ENCODE data around the gene EME2. TPM values are rescaled to one million over a fixed set of nuclear protein-coding genes. Genes with fewer than 3 reads are reported as not detected.

The EME2 gene
- total RNA-seq, 6 donors from 2014 or later: 10.8 to 87.0 (median 21.5) TPM

DNA sequence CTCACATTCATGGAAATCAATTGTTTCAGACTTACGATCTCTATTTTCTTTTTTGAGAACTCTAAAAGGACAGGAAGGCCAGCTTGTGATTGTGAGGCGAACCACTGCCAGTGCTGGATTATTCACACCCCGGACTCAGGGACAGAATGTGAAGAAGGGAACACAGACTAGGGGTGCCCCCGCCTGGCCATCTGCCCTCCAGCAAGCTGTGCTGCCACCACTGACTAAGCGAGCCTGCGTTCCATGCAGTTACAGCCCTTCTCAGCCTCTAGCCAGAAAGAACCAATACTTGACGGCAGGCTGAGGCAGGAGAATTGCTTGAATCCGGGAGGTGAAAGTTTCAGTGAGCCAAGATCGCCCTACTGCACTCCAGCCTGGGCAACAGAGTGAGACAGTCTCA is 51.2 kb downstream of the EME2 start:
- Histone ChIP-seq H3K4me1 (peaks cover 22 to 44% (median 26%) of the 10 kb centered on the region in 4 donors), H3K4me3 (no peak overlapping the region), H3K27ac (no peak overlapping the region), H3K27me3 (no peaks in the 10 kb centered on the region), H3K36me3 (peaks cover 18 to 42% (median 37%) of the 10 kb centered on the region in 4 donors), H3K9me3 (no peaks in the 10 kb centered on the region)
- 78 to 79% methylated on average over 9 of the region's 9 CpGs for WGBS, 2 donors
- ATAC-seq (ENCODE audit: low FRiP score in 2 of 2) (no peak), DNase-seq (no peak)
- TF ChIP-seq EP300 (IDR thresholded peaks at IDR 0.05): no peak
- no peak for TF ChIP-seq POLR2AphosphoS5 (IDR thresholded peaks at IDR 0.05)
- no peak for TF ChIP-seq POLR2A (IDR thresholded peaks at IDR 0.05)
- TF ChIP-seq, protein P1, sequence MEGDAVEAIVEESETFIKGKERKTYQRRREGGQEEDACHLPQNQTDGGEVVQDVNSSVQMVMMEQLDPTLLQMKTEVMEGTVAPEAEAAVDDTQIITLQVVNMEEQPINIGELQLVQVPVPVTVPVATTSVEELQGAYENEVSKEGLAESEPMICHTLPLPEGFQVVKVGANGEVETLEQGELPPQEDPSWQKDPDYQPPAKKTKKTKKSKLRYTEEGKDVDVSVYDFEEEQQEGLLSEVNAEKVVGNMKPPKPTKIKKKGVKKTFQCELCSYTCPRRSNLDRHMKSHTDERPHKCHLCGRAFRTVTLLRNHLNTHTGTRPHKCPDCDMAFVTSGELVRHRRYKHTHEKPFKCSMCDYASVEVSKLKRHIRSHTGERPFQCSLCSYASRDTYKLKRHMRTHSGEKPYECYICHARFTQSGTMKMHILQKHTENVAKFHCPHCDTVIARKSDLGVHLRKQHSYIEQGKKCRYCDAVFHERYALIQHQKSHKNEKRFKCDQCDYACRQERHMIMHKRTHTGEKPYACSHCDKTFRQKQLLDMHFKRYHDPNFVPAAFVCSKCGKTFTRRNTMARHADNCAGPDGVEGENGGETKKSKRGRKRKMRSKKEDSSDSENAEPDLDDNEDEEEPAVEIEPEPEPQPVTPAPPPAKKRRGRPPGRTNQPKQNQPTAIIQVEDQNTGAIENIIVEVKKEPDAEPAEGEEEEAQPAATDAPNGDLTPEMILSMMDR (IDR thresholded peaks at IDR 0.05): no peak

DNA sequence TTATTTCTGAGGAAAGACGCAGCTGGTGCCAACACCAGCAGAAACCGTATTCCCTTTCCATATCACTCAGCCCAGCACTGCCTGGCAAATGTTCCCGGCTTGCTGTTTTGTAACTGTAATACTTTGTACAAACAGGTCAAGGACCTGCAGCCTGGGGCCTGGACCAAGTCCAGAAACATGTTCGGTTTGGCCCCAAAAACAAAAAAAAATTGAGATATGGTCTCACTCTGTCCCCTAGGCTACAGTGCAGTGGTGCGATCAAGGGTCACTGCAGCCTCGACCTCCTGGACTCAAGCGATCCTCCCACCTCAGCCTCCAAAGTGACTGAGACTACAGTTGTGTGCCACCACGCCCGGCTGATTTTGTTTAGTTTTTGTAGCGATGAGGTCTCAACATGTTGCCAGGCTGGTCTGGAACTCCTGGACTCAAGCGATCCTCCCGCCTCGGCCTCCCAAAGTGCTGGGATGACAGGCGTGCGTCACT is 52.8 kb downstream of the EME2 start:
- ATAC-seq (ENCODE audit: low FRiP score in 2 of 2): no peak
- H3K9me3 ChIP-seq: no peaks in the 10 kb centered on the region
- TF ChIP-seq, protein P1 (IDR thresholded peaks at IDR 0.05): no peak
- no peak for TF ChIP-seq EP300 (IDR thresholded peaks at IDR 0.05)
- H3K36me3 ChIP-seq: peaks cover 14 to 26% (median 22%) of the 10 kb centered on the region in 4 donors
- peaks cover 26 to 52% (median 32%) of the 10 kb centered on the region in 4 donors for H3K4me1 ChIP-seq
- DNase-seq: no peak
- peak overlapping the region in 3 of 4 donors; percentile 64 to 99 (median 95) for H3K4me3 ChIP-seq
- H3K27ac ChIP-seq: peak overlapping the region; percentile 68 to 91 (median 87)
- WGBS, 2 donors: 55 to 65% methylated on average over 15 of the region's 15 CpGs
- H3K27me3 ChIP-seq: no peaks in the 10 kb centered on the region

Small RNAs within 50 kb of the gene (small RNA-seq; reads per million reads assigned to genes)
- 0.12 to 1.1 (median 0.47) reads per million in 4 donors for gene MIR3177

Other genes starting within 250 kb of the EME2 start
- 100 to 1,000 TPM in 1 of 6 donors, 10 to 100 TPM in 5; 31.4 to 112 (median 48.4) TPM for gene TMEM204, start 239.1 kb upstream of the EME2 start, total RNA-seq
- 100 to 1,000 TPM in 1 of 6 donors, 10 to 100 TPM in 5; 32.1 to 152 (median 49.8) TPM for gene IFT140, start 160.7 kb upstream of the EME2 start, total RNA-seq
- gene CRAMP1, start 160.4 kb upstream of the EME2 start, total RNA-seq: 10 to 100 TPM; 16.3 to 57.6 (median 20.6) TPM
- 10 to 100 TPM; 15.8 to 60.5 (median 38.3) TPM for gene JPT2, start 94.5 kb upstream of the EME2 start, total RNA-seq
- 100 to 1,000 TPM in 2 of 6 donors, 10 to 100 TPM in 4; 46.4 to 505 (median 71.9) TPM for gene MAPK8IP3, start 66.6 kb upstream of the EME2 start, total RNA-seq
- 100 to 1,000 TPM in 2 of 6 donors, 10 to 100 TPM in 4; 57.8 to 155 (median 78.9) TPM for gene NME3, start 1.3 kb upstream of the EME2 start, total RNA-seq
- 10 to 100 TPM; 49.2 to 91.7 (median 69.8) TPM for gene MRPS34, start 324 bp downstream of the EME2 start, total RNA-seq
- gene SPSB3, start 9.8 kb downstream of the EME2 start, total RNA-seq: 100 to 1,000 TPM in 2 of 6 donors, 10 to 100 TPM in 4; 46.2 to 234 (median 64.4) TPM
- 10 to 100 TPM; 53.2 to 85.6 (median 60.5) TPM for gene NUBP2, start 10.2 kb downstream of the EME2 start, total RNA-seq
- 10 to 100 TPM in 1 of 6 donors, 1 to 10 TPM in 5; 1.0 to 11.5 (median 3.1) TPM for gene IGFALS, start 20.9 kb downstream of the EME2 start, total RNA-seq
- 100 to 1,000 TPM in 5 of 6 donors, 10 to 100 TPM in 1; 84.5 to 251 (median 122) TPM for gene HAGH, start 54.0 kb downstream of the EME2 start, total RNA-seq
- 10 to 100 TPM; 22.1 to 42.1 (median 32.6) TPM for gene FAHD1, start 54.4 kb downstream of the EME2 start, total RNA-seq
- gene MEIOB, start 99.4 kb downstream of the EME2 start, total RNA-seq: under 1 TPM in 1 of 6 donors, not detected in 5; 0.54 TPM
- gene HS3ST6, start 145.6 kb downstream of the EME2 start, total RNA-seq: 1 to 10 TPM in 2 of 6 donors, under 1 TPM in 2, not detected in 2; 0.44 to 4.0 (median 0.95) TPM
- 10 to 100 TPM; 18.2 to 45.3 (median 31.9) TPM for gene MSRB1, start 170.4 kb downstream of the EME2 start, total RNA-seq
- gene RPL3L, start 181.9 kb downstream of the EME2 start, total RNA-seq: not detected
- gene NDUFB10, start 186.7 kb downstream of the EME2 start, total RNA-seq: 100 to 1,000 TPM in 4 of 6 donors, 10 to 100 TPM in 2; 76.5 to 245 (median 107) TPM
- 1,000 to 10,000 TPM; 1,128 to 1,943 (median 1,579) TPM for gene RPS2, start 192.0 kb downstream of the EME2 start, total RNA-seq
- gene RNF151, start 194.0 kb downstream of the EME2 start, total RNA-seq: under 1 TPM in 1 of 6 donors, not detected in 5; 0.37 TPM
- gene TBL3, start 199.2 kb downstream of the EME2 start, total RNA-seq: 10 to 100 TPM; 22.0 to 51.6 (median 35.0) TPM
- 1 to 10 TPM in 5 of 6 donors, not detected in 1; 2.1 to 5.4 (median 5.0) TPM for gene NOXO1, start 208.7 kb downstream of the EME2 start, total RNA-seq
- gene GFER, start 211.4 kb downstream of the EME2 start, total RNA-seq: 10 to 100 TPM in 5 of 6 donors, 1 to 10 TPM in 1; 5.2 to 40.3 (median 24.7) TPM
- 1 to 10 TPM in 1 of 6 donors, under 1 TPM in 3, not detected in 2; 0.15 to 1.4 (median 0.34) TPM for gene SYNGR3, start 217.2 kb downstream of the EME2 start, total RNA-seq
- gene ZNF598, start 237.0 kb downstream of the EME2 start, total RNA-seq: 10 to 100 TPM; 20.1 to 62.8 (median 41.7) TPM
- gene NPW, start 247.0 kb downstream of the EME2 start, total RNA-seq: under 1 TPM in 2 of 6 donors, not detected in 4; 0.67 to 0.80 TPM

Measured in upper lobe of left lung (tissue), 6 donors.